K562 (cell line): ENCODE data around the gene SMG6. TPM values are rescaled to one million over a fixed set of nuclear protein-coding genes. Genes with fewer than 3 reads are reported as not detected.
A peak's percentile ranks its signal among the peaks of the same experiment; 100 is the strongest.

ENCODE experiments used
- ATAC-seq: fragments of 200-7000 bp; cut with Tn5 transposase; 3 replicates; pipeline ENCODE4 v1.9.1; 2020; ENCODE audit warnings: moderate library complexity
- BruUV-seq: library from RNA; stranded (reverse); fragments of 400-500 nt; replicated peaks from 2 replicates; lab custom pipeline; 2021; lab: Mats Ljungman, UMichigan
- CTCF ChIA-PET: fragments of 300-600 bp; formaldehyde crosslinking; extraction: SDS; loops from one replicate; lab custom pipeline; 2021; ENCODE audit warnings: low intra/inter-chr PET ratio; lab: Yijun Ruan, JAX
- POLR2A ChIA-PET: fragments of 300-600, 350-650 bp; sonication (Branson Sonifier 250); formaldehyde crosslinking; extraction: SDS; loops from one replicate; lab custom pipeline; 2021; ENCODE audit warnings: antibody characterized with exemption, inconsistent platforms; lab: Yijun Ruan, JAX
- DNase-seq, 4 experiments: peaks; one replicate each; pipeline versions ENCODE4 v3.0.0 to v3.0.0-alpha.2; 2011 to 2018; ENCODE audit warnings: low spot score in 3 of 4, mixed read lengths in 3 of 4; ENCODE audit errors: extremely low read depth in 1 of 4
- FAIRE-seq: peaks from 2 replicates; lab custom pipeline; 2011; peaks lifted over from hg19 to GRCh38; lab: Jason Lieb, UNC
- H2AFZ ChIP-seq: 2 replicates; pipeline ENCODE4 v1.6.0; 2011; ENCODE audit warnings: low read depth, low read length, control low read depth, inconsistent platforms
- H3K27ac ChIP-seq: fragments of 200-600 bp; 3 replicates; pipeline ENCODE4 v1.8.0; 2011; ENCODE audit warnings: low read depth, mild to moderate bottlenecking, control low read depth, inconsistent platforms, low read length, moderate library complexity, mixed read lengths; ENCODE audit errors: extremely low read depth
- H3K27me3 ChIP-seq, 2 experiments: fragments of 300-600 bp in 1 of 2; 2 replicates in 1 of 2; 3 replicates in 1 of 2; pipeline versions ENCODE4 v1.6.0 to v1.8.0; 2011; ENCODE audit warnings: inconsistent platforms in 2 of 2, low read length in 2 of 2, mild to moderate bottlenecking in 1 of 2, mixed read lengths in 1 of 2, moderate library complexity in 1 of 2; ENCODE audit not compliant: control insufficient read depth in 2 of 2, insufficient read depth in 2 of 2
- H3K36me3 ChIP-seq: fragments of 300-600 bp; 3 replicates; pipeline ENCODE4 v1.8.0; 2011; ENCODE audit warnings: mild to moderate bottlenecking, low read length, inconsistent platforms; ENCODE audit not compliant: control insufficient read depth, insufficient read depth
- H3K4me1 ChIP-seq, 2 experiments: fragments of 200-600 bp in 1 of 2; replicated peaks in 1 of 2; 2 replicates in 1 of 2; 3 replicates in 1 of 2; pipeline versions ENCODE4 v1.5.1 to v1.8.0; 2011; ENCODE audit warnings: inconsistent platforms in 2 of 2, low read length in 2 of 2, mild to moderate bottlenecking in 1 of 2, mixed read lengths in 1 of 2, moderate library complexity in 1 of 2; ENCODE audit not compliant: control insufficient read depth in 2 of 2, insufficient read depth in 2 of 2
- H3K4me2 ChIP-seq: 2 replicates; pipeline ENCODE4 v1.6.1; 2011; ENCODE audit warnings: low read length, control low read depth, inconsistent platforms, mixed read lengths; ENCODE audit not compliant: insufficient read depth
- H3K4me3 ChIP-seq: fragments of 200-600 bp; sonication (generic), shearing (Covaris generic); 2 replicates; pipeline ENCODE4 v1.5.1; 2016; ENCODE audit warnings: control low read depth, inconsistent platforms
- H3K79me2 ChIP-seq: fragments of 200-600 bp; 3 replicates; pipeline ENCODE4 v1.8.0; 2011; ENCODE audit warnings: low read length, inconsistent platforms; ENCODE audit not compliant: control insufficient read depth, insufficient read depth
- H3K9ac ChIP-seq, 2 experiments: 2 replicates each; pipeline versions ENCODE4 v1.6.0 to v1.6.1; 2011; ENCODE audit warnings: low read depth in 2 of 2, low read length in 2 of 2, control low read depth in 1 of 2, inconsistent platforms in 1 of 2, mild to moderate bottlenecking in 1 of 2, mixed read lengths in 1 of 2; ENCODE audit not compliant: insufficient read depth in 1 of 2
- H3K9me1 ChIP-seq: one replicate; pipeline ENCODE4 v1.6.0; 2011; ENCODE audit warnings: inconsistent platforms, mild to moderate bottlenecking, low read length, moderate library complexity; ENCODE audit not compliant: control insufficient read depth, insufficient read depth
- H3K9me3 ChIP-seq: replicated peaks from 2 replicates; pipeline ENCODE4 v1.5.1; 2011; ENCODE audit warnings: low read depth, low read length, inconsistent platforms; ENCODE audit not compliant: control insufficient read depth, insufficient read depth
- H4K20me1 ChIP-seq: replicated peaks from 2 replicates; pipeline ENCODE4 v1.6.1; 2011; ENCODE audit warnings: low read length, inconsistent platforms, mixed read lengths; ENCODE audit not compliant: control insufficient read depth, insufficient read depth
- L3MBTL2 ChIP-seq: fragments of 450-650 bp; IDR thresholded peaks from 2 replicates; pipeline ENCODE4 v1.6.1; 2016; ENCODE audit warnings: mild to moderate bottlenecking, moderate library complexity
- RAD51 ChIP-seq: fragments of 450-650 bp; IDR thresholded peaks from 2 replicates; pipeline ENCODE4 v1.7.1; 2016; ENCODE audit warnings: low read depth, mild to moderate bottlenecking, borderline replicate concordance
- RERE ChIP-seq: sonication (generic); formaldehyde crosslinking; IDR thresholded peaks from 2 replicates; pipeline ENCODE4 v1.8.0; 2023; ENCODE audit warnings: missing genetic modification reagents, mild to moderate bottlenecking, borderline replicate concordance
- WGBS: fragments of 100-300 bp; shearing (Covaris generic); methylation state at CpG from one replicate; pipeline ENCODE4 v1.1.6; 2016; ENCODE audit warnings: low coverage, mixed read lengths; ENCODE audit not compliant: insufficient coverage; ENCODE audit errors: missing lambda C conversion rate; 5-methylcytosine and 5-hydroxymethylcytosine counted together
- in situ Hi-C: fragments of 300-500 bp; cut with MboI; formaldehyde crosslinking; loops from 4 replicates; pipeline ENCODE4 v1.15.0; 2018; ENCODE audit warnings: inconsistent platforms, mixed read lengths
- intact Hi-C: fragments of 100-400 bp; cut with micrococcal nuclease; formaldehyde crosslinking; loops from 2 replicates; pipeline ENCODE4 v1.14.2; 2022
- polyA plus RNA-seq, 8 experiments: library from polyadenylated mRNA; depleted of rRNA in 4 of 8; stranded (reverse) in 5 of 8; unstranded in 3 of 8; fragments of >200 nt; fragmentation: Nextera tagmentation in 2 of 8; fragmentation: Illumina TruSeq in 1 of 8; extraction: Ambion mirVana in 2 of 8; extraction: Trizol in 1 of 8; gene quantifications; 2 replicates each; pipeline versions ENCODE4 v1.2.1 to v1.2.3, GENCODE V29; 2011 to 2014; ENCODE audit warnings: inconsistent platforms in 1 of 8, missing spikeins in 1 of 8
- total RNA-seq, 7 experiments: library from RNA; depleted of rRNA in 6 of 7; stranded (reverse); fragments of >200 nt in 6 of 7; fragmentation: Illumina TruSeq in 2 of 7; extraction: Trizol in 2 of 7; gene quantifications; 2 replicates each; pipeline versions ENCODE4 v1.2.1 to v1.2.3, GENCODE V29; 2011 to 2021; ENCODE audit warnings: low replicate concordance in 1 of 7

Gene SMG6
- total and polyA plus RNA-seq, 9 of the 15 experiments (the other 6 are each of a cell fraction or from before 2014, with no cell fraction given) = 0.44 to 13.9 (median 6.0) TPM

- H3K27ac ChIP-seq = no peak overlapping the region
These were observed 278.9 kb downstream of the SMG6 start for GRCh38 chr17:2024572-2025219.

More at GRCh38 chr17:2024572-2025219, 278.9 kb downstream of the SMG6 start:
- FAIRE-seq (no peak), DNase-seq (no peak), ATAC-seq (no peak)
- in situ Hi-C loops (no loop called here), intact Hi-C loops (no loop called here)
- Histone ChIP-seq H3K9me1 (no peaks in the 10 kb centered on the region), H3K4me2 (no peak overlapping the region), H3K36me3 (no peaks in the 10 kb centered on the region), H3K9ac (peak overlapping the region in 1 of 2 experiments; percentile 71; a peak in 1 of 4 replicates), H3K4me1 (peaks cover 6 to 39% of the 10 kb centered on the region in 2 experiments; a peak in 3 of 5 replicates), H2AFZ (peak overlapping the region; percentile 70; the same call in 1 of the 2 replicates), H4K20me1 (peaks cover under 1% of the 10 kb centered on the region; the same call in 1 of the 2 replicates), H3K9me3 (no peaks in the 10 kb centered on the region), H3K27me3 (peaks cover 3 to 40% of the 10 kb centered on the region in 2 experiments), H3K79me2 (no peaks in the 10 kb centered on the region), H3K4me3 (peak overlapping the region; percentile 38)
- POLR2A ChIA-PET = interaction anchor here (0.8 kb wide), 1 partner anchor 14 kb away, joined by 4 read pairs; no protein-coding TSS in a partner anchor
- 0% methylated on average over 1 of the region's 73 CpGs for WGBS
- BruUV-seq = no TSS peak
- TF ChIP-seq L3MBTL2 = no peak
- no peak for TF ChIP-seq RAD51
- no peak for TF ChIP-seq RERE (CRISPR knock-in tag)
- CTCF ChIA-PET = no interaction called here
